ENCODE results near the gene AHNAK.

The AHNAK gene

DNA sequence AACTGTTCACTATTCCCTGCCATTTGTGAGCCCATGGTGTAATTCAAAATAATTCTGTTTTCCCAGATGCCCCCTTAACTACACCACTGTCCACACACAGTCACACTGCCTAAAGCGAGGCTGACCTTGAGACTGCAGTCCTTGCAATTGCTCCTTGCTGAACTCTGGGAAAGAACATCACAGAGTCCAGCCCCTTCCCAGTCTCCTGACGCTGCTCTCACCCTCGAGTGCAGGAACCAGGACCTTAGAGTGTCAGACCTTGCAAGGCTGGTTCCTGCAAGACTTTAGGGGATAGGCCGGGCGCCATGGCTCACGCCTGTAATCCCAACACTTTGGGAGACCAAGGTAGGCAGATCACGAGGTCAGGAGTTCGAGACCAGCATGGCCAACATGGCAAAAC is 33.6 kb downstream of the AHNAK start:
- in situ Hi-C loops (cut with HindIII; ENCODE audit: low pct_ligation_motif_present, low sequenced_read_pairs) = no loop called here
- Histone ChIP-seq H3K4me3 (ENCODE audit: low read depth, low read length) (no peak overlapping the region), H3K36me3 (replicated peaks) (peaks cover 20% of the 10 kb centered on the region), H3K27ac (no peak overlapping the region), H3K27me3 (replicated peaks) (no peaks in the 10 kb centered on the region)
- TF ChIP-seq, protein P1, sequence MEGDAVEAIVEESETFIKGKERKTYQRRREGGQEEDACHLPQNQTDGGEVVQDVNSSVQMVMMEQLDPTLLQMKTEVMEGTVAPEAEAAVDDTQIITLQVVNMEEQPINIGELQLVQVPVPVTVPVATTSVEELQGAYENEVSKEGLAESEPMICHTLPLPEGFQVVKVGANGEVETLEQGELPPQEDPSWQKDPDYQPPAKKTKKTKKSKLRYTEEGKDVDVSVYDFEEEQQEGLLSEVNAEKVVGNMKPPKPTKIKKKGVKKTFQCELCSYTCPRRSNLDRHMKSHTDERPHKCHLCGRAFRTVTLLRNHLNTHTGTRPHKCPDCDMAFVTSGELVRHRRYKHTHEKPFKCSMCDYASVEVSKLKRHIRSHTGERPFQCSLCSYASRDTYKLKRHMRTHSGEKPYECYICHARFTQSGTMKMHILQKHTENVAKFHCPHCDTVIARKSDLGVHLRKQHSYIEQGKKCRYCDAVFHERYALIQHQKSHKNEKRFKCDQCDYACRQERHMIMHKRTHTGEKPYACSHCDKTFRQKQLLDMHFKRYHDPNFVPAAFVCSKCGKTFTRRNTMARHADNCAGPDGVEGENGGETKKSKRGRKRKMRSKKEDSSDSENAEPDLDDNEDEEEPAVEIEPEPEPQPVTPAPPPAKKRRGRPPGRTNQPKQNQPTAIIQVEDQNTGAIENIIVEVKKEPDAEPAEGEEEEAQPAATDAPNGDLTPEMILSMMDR (IDR thresholded peaks at IDR 0.05; ENCODE audit: low read depth, low read length, missing control alignments) = no peak
- DNase-seq = no peak

DNA sequence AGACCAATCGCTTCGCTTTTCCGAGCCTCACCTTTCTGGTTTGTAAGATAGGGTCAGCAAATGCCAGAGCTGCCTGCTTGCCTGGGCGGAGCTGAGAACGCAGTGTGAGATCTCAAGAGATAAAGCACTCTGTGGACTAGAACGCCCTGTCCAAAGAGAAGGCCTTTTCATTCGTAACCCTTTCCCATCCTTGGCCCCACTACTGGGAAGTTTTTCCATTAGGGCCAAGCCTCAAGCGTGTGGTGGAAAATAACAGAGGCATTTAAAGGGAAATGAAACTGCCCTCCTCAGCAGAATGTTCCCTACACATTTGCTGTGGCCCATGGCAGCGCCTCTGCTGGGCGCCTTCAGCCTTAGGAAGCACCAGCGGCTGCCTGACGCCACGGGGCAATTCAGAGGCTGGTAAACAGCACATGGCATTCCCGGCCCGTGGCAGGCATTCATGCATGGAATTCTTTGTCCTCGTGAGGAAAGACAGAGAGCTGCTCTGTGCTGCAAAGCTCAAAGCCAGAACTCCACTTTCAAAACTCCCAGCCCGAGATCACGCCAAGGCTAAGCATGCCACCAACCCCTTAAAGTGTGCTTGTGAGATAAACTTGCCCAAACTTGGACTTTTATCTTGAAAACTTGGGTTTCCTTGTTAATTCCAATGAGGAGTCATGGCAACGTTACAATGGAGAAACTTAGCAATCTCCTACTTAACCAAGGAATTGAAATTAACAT is 38.1 kb downstream of the AHNAK start:
- H3K27ac ChIP-seq = no peak overlapping the region
- DNase-seq = peak; percentile 17
- no peaks in the 10 kb centered on the region for H3K27me3 ChIP-seq (replicated peaks)
- in situ Hi-C loops (cut with HindIII; ENCODE audit: low pct_ligation_motif_present, low sequenced_read_pairs) = no loop called here
- H3K4me3 ChIP-seq (ENCODE audit: low read depth, low read length) = peak overlapping the region; percentile 29
- H3K36me3 ChIP-seq (replicated peaks) = no peaks in the 10 kb centered on the region
- TF ChIP-seq, protein P1 (IDR thresholded peaks at IDR 0.05; ENCODE audit: low read depth, low read length, missing control alignments) = peak; percentile 79

DNA sequence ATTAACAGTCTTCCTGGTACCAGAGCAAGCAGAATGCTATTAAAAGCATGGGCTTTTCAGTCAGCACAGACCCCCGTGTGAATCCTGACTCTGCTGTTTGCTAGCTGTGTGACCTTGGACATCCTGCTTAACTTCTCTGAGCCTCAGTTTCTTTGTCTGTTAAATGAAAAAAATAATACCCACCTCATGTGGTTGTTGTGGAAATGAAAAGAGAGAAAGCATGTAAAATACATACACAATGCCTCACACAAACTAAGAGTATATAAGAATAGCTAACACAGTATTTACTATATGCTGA is 39.5 kb downstream of the AHNAK start:
- no peak overlapping the region for H3K4me3 ChIP-seq (ENCODE audit: low read depth, low read length)
- DNase-seq = no peak
- in situ Hi-C loops (cut with HindIII; ENCODE audit: low pct_ligation_motif_present, low sequenced_read_pairs) = no loop called here
- TF ChIP-seq, protein P1 (IDR thresholded peaks at IDR 0.05; ENCODE audit: low read depth, low read length, missing control alignments) = no peak
- no peak overlapping the region for H3K27ac ChIP-seq
- no peaks in the 10 kb centered on the region for H3K27me3 ChIP-seq (replicated peaks)
- H3K36me3 ChIP-seq (replicated peaks) = no peaks in the 10 kb centered on the region

DNA sequence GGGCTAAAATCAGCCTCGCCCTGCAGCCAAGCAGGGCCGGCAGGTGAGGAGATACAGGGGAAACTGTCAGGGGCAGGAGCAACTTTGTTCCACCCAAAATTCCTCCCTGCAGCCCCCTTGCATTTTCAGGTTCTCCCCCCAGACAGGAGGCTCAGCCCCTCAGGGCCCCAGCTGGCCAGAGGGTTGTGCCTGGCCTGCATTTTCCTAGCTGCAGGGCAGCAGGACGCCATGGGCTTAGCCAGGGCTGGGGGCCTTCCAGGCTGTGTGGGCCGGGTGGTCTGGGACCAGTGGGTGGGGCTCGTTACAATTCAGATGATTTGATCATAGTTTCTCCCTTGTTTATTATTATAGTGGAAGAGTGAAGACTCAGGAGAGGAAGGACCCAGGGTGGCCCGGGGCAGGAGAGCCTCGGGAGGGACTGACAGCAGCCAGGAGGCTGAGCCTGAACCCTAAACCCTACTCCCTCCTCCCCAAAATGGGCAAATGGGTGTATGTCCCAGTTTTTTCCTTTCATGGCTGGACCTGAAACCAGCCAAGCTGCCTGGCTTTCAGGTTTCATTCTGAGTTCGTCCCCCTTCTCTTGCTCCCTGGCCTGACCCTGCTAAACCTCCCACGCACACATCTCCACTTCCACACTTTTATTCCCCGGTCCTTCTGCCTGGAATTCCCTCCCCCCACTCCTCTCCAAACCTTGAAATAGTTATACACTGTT is 40.0 kb downstream of the AHNAK start:
- Histone ChIP-seq H3K27ac (no peak overlapping the region), H3K36me3 (replicated peaks) (no peaks in the 10 kb centered on the region), H3K4me3 (ENCODE audit: low read depth, low read length) (no peak overlapping the region), H3K27me3 (replicated peaks) (no peaks in the 10 kb centered on the region)
- TF ChIP-seq, protein P1 (IDR thresholded peaks at IDR 0.05; ENCODE audit: low read depth, low read length, missing control alignments) = no peak
- no peak for DNase-seq
- in situ Hi-C loops (cut with HindIII; ENCODE audit: low pct_ligation_motif_present, low sequenced_read_pairs) = no loop called here

DNA sequence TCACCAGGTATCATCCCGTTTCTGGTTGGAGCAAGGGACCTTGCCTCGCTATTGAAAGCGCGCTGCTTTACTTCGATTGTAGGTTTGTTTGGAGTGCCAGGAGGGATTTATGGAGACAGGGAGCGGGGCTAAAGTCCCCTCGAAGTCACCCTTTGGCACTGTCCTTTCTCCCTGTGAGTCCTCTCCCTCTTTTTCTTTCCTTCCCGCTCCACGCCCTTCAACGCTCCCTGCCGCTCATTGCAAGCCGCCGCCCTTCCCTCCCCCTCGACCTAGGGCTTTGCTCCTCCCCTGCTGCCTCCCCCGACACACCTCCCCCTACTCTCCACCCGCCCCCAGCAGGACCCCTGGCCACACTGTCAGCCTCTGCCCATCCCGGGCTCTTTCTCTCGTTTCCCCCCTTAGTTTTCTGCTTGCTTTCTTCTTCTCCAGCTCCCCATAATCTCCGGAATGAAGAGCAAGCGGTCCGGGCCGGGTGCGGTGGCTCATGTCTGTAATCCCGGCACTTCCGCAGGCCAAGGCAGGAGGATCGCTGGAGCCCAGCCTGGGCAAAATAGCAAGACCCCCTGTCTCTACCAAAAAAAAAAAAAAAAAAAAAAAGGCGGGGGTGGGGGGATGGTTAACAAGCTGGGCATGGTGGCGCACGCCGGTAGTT is 41.0 kb downstream of the AHNAK start:
- in situ Hi-C loops (cut with HindIII; ENCODE audit: low pct_ligation_motif_present, low sequenced_read_pairs) = no loop called here
- Histone ChIP-seq H3K27ac (no peak overlapping the region), H3K4me3 (ENCODE audit: low read depth, low read length) (peak overlapping the region; percentile 38), H3K36me3 (replicated peaks) (no peaks in the 10 kb centered on the region), H3K27me3 (replicated peaks) (no peaks in the 10 kb centered on the region)
- no peak for DNase-seq
- TF ChIP-seq, protein P1 (IDR thresholded peaks at IDR 0.05; ENCODE audit: low read depth, low read length, missing control alignments) = no peak
